Neural progenitor cell (in vitro differentiated cells): Measurements from ENCODE around the gene OR10G7. TPM values are rescaled to one million over a fixed set of nuclear protein-coding genes. Genes with fewer than 3 reads are reported as not detected.

Experiments used
- DNase-seq: peaks from one replicate; pipeline ENCODE4 v3.0.0-alpha.2; 2016; ENCODE audit warnings: low spot score
- H2AFZ ChIP-seq: fragments of 200-600 bp; sonication (generic); replicated peaks from 2 replicates; pipeline ENCODE4 v1.6.1; 2016; ENCODE audit warnings: antibody characterized with exemption
- H3F3A ChIP-seq: fragments of 200-600 bp; sonication (generic); 2 replicates; pipeline ENCODE4 v1.6.1; 2016; ENCODE audit warnings: antibody characterized with exemption, low read depth
- H3K27ac ChIP-seq: fragments of 200-600 bp; sonication (generic); 2 replicates; pipeline ENCODE4 v1.5.1; 2016; ENCODE audit warnings: mild to moderate bottlenecking
- H3K27me3 ChIP-seq: fragments of 200-600 bp; sonication (generic); 2 replicates; pipeline ENCODE4 v1.6.1; 2016; ENCODE audit warnings: mild to moderate bottlenecking, moderate library complexity
- H3K36me3 ChIP-seq: fragments of 200-600 bp; sonication (generic); 2 replicates; pipeline ENCODE4 v1.5.1; 2016
- H3K4me1 ChIP-seq: fragments of 200-600 bp; sonication (generic); 2 replicates; pipeline ENCODE4 v1.6.1; 2016; ENCODE audit warnings: mixed run types
- H3K4me2 ChIP-seq: fragments of 200-600 bp; sonication (generic); 2 replicates; pipeline ENCODE4 v1.6.1; 2016
- H3K4me3 ChIP-seq: fragments of 200-600 bp; sonication (generic); 2 replicates; pipeline ENCODE4 v1.5.1; 2016
- H3K79me2 ChIP-seq: fragments of 200-600 bp; sonication (generic); 2 replicates; pipeline ENCODE4 v1.6.1; 2016; ENCODE audit warnings: low read depth
- H3K9ac ChIP-seq: fragments of 200-600 bp; sonication (generic); 2 replicates; pipeline ENCODE4 v1.6.1; 2016
- H3K9me3 ChIP-seq: fragments of 200-600 bp; sonication (generic); 2 replicates; pipeline ENCODE4 v1.5.1; 2016; ENCODE audit warnings: low read depth
- H4K20me1 ChIP-seq: fragments of 200-600 bp; sonication (generic); 2 replicates; pipeline ENCODE4 v1.6.1; 2016; ENCODE audit warnings: low read depth
- H3K27ac Mint-ChIP-seq: 3 replicates; pipeline ENCODE4 v1.8.0; 2021; ENCODE audit warnings: mixed read lengths
- H3K27me3 Mint-ChIP-seq: 2 replicates; pipeline ENCODE4 v1.8.0; 2022; ENCODE audit warnings: low read depth, mild to moderate bottlenecking, inconsistent platforms, moderate library complexity, mixed read lengths; ENCODE audit not compliant: insufficient read depth
- H3K36me3 Mint-ChIP-seq: 3 replicates; pipeline ENCODE4 v1.8.0; 2021; ENCODE audit warnings: mixed read lengths
- H3K4me1 Mint-ChIP-seq: 3 replicates; pipeline ENCODE4 v1.8.0; 2021; ENCODE audit warnings: mixed read lengths
- H3K4me3 Mint-ChIP-seq: 3 replicates; pipeline ENCODE4 v1.8.0; 2021; ENCODE audit warnings: mild to moderate bottlenecking, moderate library complexity, mixed read lengths
- H3K9me3 Mint-ChIP-seq: 3 replicates; pipeline ENCODE4 v1.8.0; 2020; ENCODE audit warnings: mixed read lengths
- CTCF ChIP-seq: fragments of 200-600 bp; sonication (generic); IDR thresholded peaks from 2 replicates; pipeline ENCODE4 v1.5.1; 2017; ENCODE audit warnings: antibody characterized with exemption, mild to moderate bottlenecking
- EZH2 ChIP-seq: fragments of 200-600 bp; sonication (generic); IDR thresholded peaks from 2 replicates; pipeline ENCODE4 v1.6.1; 2017; ENCODE audit warnings: antibody characterized with exemption, mild to moderate bottlenecking, moderate library complexity
- EZH2phosphoT487 ChIP-seq: fragments of 200-600 bp; sonication (generic); IDR thresholded peaks from 2 replicates; pipeline ENCODE4 v1.6.1; 2017; ENCODE audit warnings: antibody characterized with exemption
- total RNA-seq: library from RNA; depleted of rRNA; stranded (reverse); fragments of >200 nt; gene quantifications from 2 replicates; pipeline ENCODE4 v1.2.3, GENCODE V29; 2015; ENCODE audit warnings: low replicate concordance

Gene OR10G7
- total RNA-seq, 1 donor from 2014 or later, result not detected

- H3F3A ChIP-seq, result no peaks in the 10 kb centered on the region
- no peaks in the 10 kb centered on the region for H3K27me3 Mint-ChIP-seq
- H3K4me2 ChIP-seq, result no peak overlapping the region
- no peaks in the 10 kb centered on the region for H3K79me2 ChIP-seq
- H3K36me3 ChIP-seq, result no peaks in the 10 kb centered on the region
- no peaks in the 10 kb centered on the region for H3K9me3 Mint-ChIP-seq
- H2AFZ ChIP-seq, result no peak overlapping the region
- H3K4me1 Mint-ChIP-seq, result peaks cover 14% of the 10 kb centered on the region
- no peaks in the 10 kb centered on the region for H3K27me3 ChIP-seq
- no peak overlapping the region for H3K9ac ChIP-seq
- H3K27ac ChIP-seq, result no peak overlapping the region
- no peaks in the 10 kb centered on the region for H3K36me3 Mint-ChIP-seq
- H3K27ac Mint-ChIP-seq, result no peak overlapping the region
- H3K9me3 ChIP-seq, result no peaks in the 10 kb centered on the region
- no peak overlapping the region for H3K4me3 Mint-ChIP-seq
- H3K4me3 ChIP-seq, result no peak overlapping the region
- H3K4me1 ChIP-seq, result no peaks in the 10 kb centered on the region
- no peak for DNase-seq
- TF ChIP-seq EZH2phosphoT487 (no peak), CTCF (no peak), EZH2 (no peak)
- no peaks in the 10 kb centered on the region for H4K20me1 ChIP-seq
Measured at GRCh38 chr11:124079631-124080326, 38.7 kb upstream of the OR10G7 start.

- H3K9me3 Mint-ChIP-seq, result no peaks in the 10 kb centered on the region
- H3K27ac Mint-ChIP-seq, result no peak overlapping the region
- H3K27ac ChIP-seq, result no peak overlapping the region
- TF ChIP-seq EZH2phosphoT487 (no peak), CTCF (no peak), EZH2 (no peak)
- no peak overlapping the region for H3K4me2 ChIP-seq
- H3K27me3 ChIP-seq, result no peaks in the 10 kb centered on the region
- no peak overlapping the region for H3K4me3 ChIP-seq
- H3K36me3 ChIP-seq, result no peaks in the 10 kb centered on the region
- no peak overlapping the region for H2AFZ ChIP-seq
- no peaks in the 10 kb centered on the region for H3K79me2 ChIP-seq
- no peaks in the 10 kb centered on the region for H4K20me1 ChIP-seq
- no peaks in the 10 kb centered on the region for H3K36me3 Mint-ChIP-seq
- H3K9me3 ChIP-seq, result no peaks in the 10 kb centered on the region
- H3K27me3 Mint-ChIP-seq, result no peaks in the 10 kb centered on the region
- no peaks in the 10 kb centered on the region for H3F3A ChIP-seq
- DNase-seq, result no peak
- H3K9ac ChIP-seq, result no peak overlapping the region
- H3K4me1 ChIP-seq, result no peaks in the 10 kb centered on the region
- no peak overlapping the region for H3K4me3 Mint-ChIP-seq
- peaks cover 14% of the 10 kb centered on the region for H3K4me1 Mint-ChIP-seq
Measured at GRCh38 chr11:124078591-124078990, 37.5 kb upstream of the OR10G7 start.

GRCh38 chr11:124077266-124077665, 36.1 kb upstream of the OR10G7 start:
- H3K36me3 ChIP-seq, result no peaks in the 10 kb centered on the region
- H3K4me3 ChIP-seq, result no peak overlapping the region
- no peaks in the 10 kb centered on the region for H3K9me3 ChIP-seq
- H3K4me2 ChIP-seq, result no peak overlapping the region
- H3K9me3 Mint-ChIP-seq, result no peaks in the 10 kb centered on the region
- H3K4me1 ChIP-seq, result no peaks in the 10 kb centered on the region
- H3K9ac ChIP-seq, result no peak overlapping the region
- no peaks in the 10 kb centered on the region for H3K36me3 Mint-ChIP-seq
- no peaks in the 10 kb centered on the region for H3F3A ChIP-seq
- DNase-seq, result no peak
- H4K20me1 ChIP-seq, result no peaks in the 10 kb centered on the region
- no peaks in the 10 kb centered on the region for H3K27me3 Mint-ChIP-seq
- no peak overlapping the region for H3K27ac Mint-ChIP-seq
- no peak overlapping the region for H3K27ac ChIP-seq
- peaks cover 7% of the 10 kb centered on the region for H3K4me1 Mint-ChIP-seq
- no peak for TF ChIP-seq EZH2
- no peak for TF ChIP-seq CTCF
- TF ChIP-seq EZH2phosphoT487, result no peak
- no peak overlapping the region for H2AFZ ChIP-seq
- no peaks in the 10 kb centered on the region for H3K79me2 ChIP-seq
- H3K4me3 Mint-ChIP-seq, result no peak overlapping the region
- H3K27me3 ChIP-seq, result no peaks in the 10 kb centered on the region
